Transverse colon (tissue), 4 donors: ENCODE data around the gene DGKE. TPM values are rescaled to one million over a fixed set of nuclear protein-coding genes. Genes with fewer than 3 reads are reported as not detected.
A peak's percentile ranks its signal among the peaks of the same experiment; 100 is the strongest.

ENCODE experiments used
- DNase-seq: peaks from one replicate; pipeline ENCODE4 v3.0.0-alpha.2; 2019
- H3K27ac ChIP-seq, 4 donors: fragments of 200-600 bp; sonication (generic); 2 replicates each; pipeline ENCODE4 v1.5.1; 2016 to 2018; ENCODE audit warnings: inconsistent platforms in 4 of 4
- H3K27me3 ChIP-seq: fragments of 200-600 bp; sonication (generic); 2 replicates; pipeline ENCODE4 v1.5.1; 2017; ENCODE audit warnings: inconsistent platforms
- H3K36me3 ChIP-seq, 4 donors: fragments of 200-600 bp; sonication (generic); 2 replicates each; pipeline ENCODE4 v1.5.1; 2017 to 2019; ENCODE audit warnings: inconsistent platforms in 4 of 4
- H3K4me1 ChIP-seq, 4 donors: fragments of 200-600 bp; sonication (generic); 2 replicates each; pipeline ENCODE4 v1.5.1; 2017 to 2020; ENCODE audit warnings: inconsistent platforms in 4 of 4
- H3K4me3 ChIP-seq, 4 donors: fragments of 200-600 bp; sonication (generic); 1 replicate in 1 of 4; 2 replicates in 3 of 4; pipeline versions ENCODE4 v1.5.1 to v1.6.1; 2017 to 2019; ENCODE audit warnings: inconsistent platforms in 4 of 4
- H3K9me3 ChIP-seq, 2 donors: fragments of 200-600 bp; sonication (generic); 2 replicates each; pipeline ENCODE4 v1.5.1; 2017 to 2019; ENCODE audit warnings: inconsistent platforms in 2 of 2
- EP300 ChIP-seq: sonication (generic); formaldehyde crosslinking; IDR thresholded peaks from one replicate; pipeline ENCODE4 v1.6.1; 2017; ENCODE audit warnings: antibody characterized with exemption, low read depth
- POLR2A ChIP-seq: fragments of 450-650 bp; IDR thresholded peaks from one replicate; pipeline ENCODE4 v1.6.1; 2016; ENCODE audit warnings: antibody characterized with exemption, mild to moderate bottlenecking, moderate library complexity
- POLR2AphosphoS5 ChIP-seq, 3 donors: sonication (generic); formaldehyde crosslinking; IDR thresholded peaks; one replicate each; pipeline ENCODE4 v1.6.1; 2016; ENCODE audit warnings: antibody characterized with exemption in 3 of 3
- WGBS, 2 donors: methylation state at CpG; one replicate each; pipeline ENCODE4 v1.1.5; 2018; ENCODE audit warnings: low coverage in 1 of 2; 5-methylcytosine and 5-hydroxymethylcytosine counted together
- in situ Hi-C, 4 donors: fragments of 200-750 bp; cut with MboI; loops; one replicate each; pipeline versions ENCODE4 v1.15.0 to v1.15.1; 2017; ENCODE audit warnings: low sequenced_read_pairs in 3 of 4, low pct_ligation_motif_present in 1 of 4, low pct_unique_long_range_greater_than_20kb in 1 of 4
- intact Hi-C: fragments of 100-400 bp; cut with DNase I; formaldehyde crosslinking; loops from one replicate; pipeline ENCODE4 v1.15.1; 2023; ENCODE audit warnings: low total_unique reads
- total RNA-seq, 4 donors: library from RNA; depleted of rRNA; stranded (reverse); fragments of >200 nt; gene quantifications; one replicate each; pipeline ENCODE4 v1.1.0, GENCODE V29; 2016
- TF ChIP-seq, protein P1 (sequence below), 5 experiments: fragments of 200-600 bp in 3 of 5; fragments of 450-650 bp in 2 of 5; sonication (generic) in 3 of 5; IDR thresholded peaks; 1 replicate in 2 of 5; 2 replicates in 3 of 5; pipeline ENCODE4 v1.5.1; 2016 to 2017; ENCODE audit warnings: antibody characterized with exemption in 5 of 5, inconsistent platforms in 3 of 5, mild to moderate bottlenecking in 2 of 5, moderate library complexity in 1 of 5

Gene DGKE
- total RNA-seq, 4 donors from 2014 or later = 2.6 to 35.9 (median 11.4) TPM

DNA sequence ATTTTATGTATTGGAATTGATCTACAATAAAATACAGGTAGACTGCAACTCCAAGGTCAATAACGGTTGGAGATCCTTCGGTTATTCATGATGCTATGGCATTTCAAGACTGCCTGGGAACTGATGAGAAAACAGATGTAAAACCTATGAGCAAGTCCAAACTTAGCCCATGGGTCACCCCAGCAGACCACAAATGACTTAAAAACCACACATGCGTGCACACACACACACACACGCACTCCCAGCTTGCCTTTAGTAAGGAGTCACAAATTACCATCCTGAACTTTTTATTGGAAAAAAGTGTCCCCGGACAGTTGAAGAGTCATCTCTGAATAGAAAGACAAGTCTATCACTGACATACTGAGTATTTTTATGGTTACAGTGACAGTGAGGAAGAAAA is 53.2 kb downstream of the DGKE start:
- no peaks in the 10 kb centered on the region for H3K27me3 ChIP-seq
- in situ Hi-C loops = no loop called here
- TF ChIP-seq EP300 = no peak
- TF ChIP-seq, protein P1, sequence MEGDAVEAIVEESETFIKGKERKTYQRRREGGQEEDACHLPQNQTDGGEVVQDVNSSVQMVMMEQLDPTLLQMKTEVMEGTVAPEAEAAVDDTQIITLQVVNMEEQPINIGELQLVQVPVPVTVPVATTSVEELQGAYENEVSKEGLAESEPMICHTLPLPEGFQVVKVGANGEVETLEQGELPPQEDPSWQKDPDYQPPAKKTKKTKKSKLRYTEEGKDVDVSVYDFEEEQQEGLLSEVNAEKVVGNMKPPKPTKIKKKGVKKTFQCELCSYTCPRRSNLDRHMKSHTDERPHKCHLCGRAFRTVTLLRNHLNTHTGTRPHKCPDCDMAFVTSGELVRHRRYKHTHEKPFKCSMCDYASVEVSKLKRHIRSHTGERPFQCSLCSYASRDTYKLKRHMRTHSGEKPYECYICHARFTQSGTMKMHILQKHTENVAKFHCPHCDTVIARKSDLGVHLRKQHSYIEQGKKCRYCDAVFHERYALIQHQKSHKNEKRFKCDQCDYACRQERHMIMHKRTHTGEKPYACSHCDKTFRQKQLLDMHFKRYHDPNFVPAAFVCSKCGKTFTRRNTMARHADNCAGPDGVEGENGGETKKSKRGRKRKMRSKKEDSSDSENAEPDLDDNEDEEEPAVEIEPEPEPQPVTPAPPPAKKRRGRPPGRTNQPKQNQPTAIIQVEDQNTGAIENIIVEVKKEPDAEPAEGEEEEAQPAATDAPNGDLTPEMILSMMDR (IDR thresholded peaks at IDR 0.05) = no peak
- no peak for TF ChIP-seq POLR2AphosphoS5 (IDR thresholded peaks at IDR 0.05)
- no peak for TF ChIP-seq POLR2A
- DNase-seq = no peak
- H3K36me3 ChIP-seq = peaks cover 0 to 26% (median 3%) of the 10 kb centered on the region in 4 donors
- 92 to 100% methylated on average over 5 of the region's 5 CpGs for WGBS, 2 donors
- H3K27ac ChIP-seq = peak overlapping the region; percentile 63 to 86 (median 78)
- H3K9me3 ChIP-seq = no peaks in the 10 kb centered on the region
- intact Hi-C loops = no loop called here
- no peak overlapping the region for H3K4me3 ChIP-seq
- H3K4me1 ChIP-seq = peaks cover 0 to 30% (median 17%) of the 10 kb centered on the region in 4 donors

DNA sequence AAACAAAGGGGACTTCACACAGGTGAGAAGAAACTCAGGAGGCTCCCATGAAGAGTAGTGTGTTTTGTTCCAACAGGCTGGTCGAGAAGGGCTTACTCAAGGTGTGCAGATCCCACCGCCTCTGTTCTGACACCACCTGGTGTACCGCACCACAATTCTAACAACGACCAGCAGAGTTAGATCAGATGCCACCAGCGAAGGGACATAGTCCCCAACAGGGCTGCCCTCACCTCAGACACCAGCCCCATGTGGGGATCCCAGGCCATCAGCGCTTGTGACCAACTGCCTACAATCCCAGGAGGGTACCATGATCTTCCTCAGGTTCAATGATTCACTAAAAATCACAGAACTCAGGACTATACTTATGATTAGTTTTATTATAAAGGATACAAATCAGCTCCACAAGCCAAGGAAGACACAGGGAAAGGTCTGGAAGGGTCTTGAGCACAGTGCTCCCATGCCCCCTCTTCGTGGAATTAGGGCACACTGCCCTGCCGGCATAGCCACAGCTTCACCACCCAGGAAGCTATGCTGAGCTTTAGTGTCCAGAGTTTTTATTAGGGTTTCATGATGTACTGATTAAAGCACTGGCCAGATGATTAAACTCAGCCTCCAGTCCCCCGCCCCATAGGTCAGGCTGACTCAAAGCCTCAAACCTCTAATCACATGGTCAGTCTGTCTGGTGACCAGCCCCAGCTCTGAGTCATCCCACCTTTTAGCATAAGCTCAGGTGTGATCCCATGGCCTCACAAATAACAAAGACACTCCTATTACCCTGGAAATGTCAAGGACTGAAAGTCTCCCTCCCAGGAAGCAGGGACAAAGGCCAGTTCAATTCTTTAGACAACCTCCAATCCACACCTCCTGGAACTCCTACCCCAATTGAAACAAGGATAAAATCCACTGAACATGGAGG is 53.9 kb downstream of the DGKE start:
- H3K36me3 ChIP-seq = peaks cover 0 to 29% (median 3%) of the 10 kb centered on the region in 4 donors
- peak; percentile 52 for DNase-seq
- TF ChIP-seq EP300 = no peak
- no peak for TF ChIP-seq POLR2AphosphoS5 (IDR thresholded peaks at IDR 0.05)
- TF ChIP-seq POLR2A = no peak
- TF ChIP-seq, protein P1 (IDR thresholded peaks at IDR 0.05) = no peak
- in situ Hi-C loops = no loop called here
- WGBS, 2 donors = 94% methylated on average over 9 of the region's 9 CpGs; no CpG with 5 or more reads in 1 of the 2 donors
- peak overlapping the region; percentile 63 to 86 (median 78) for H3K27ac ChIP-seq
- H3K4me3 ChIP-seq = no peak overlapping the region
- H3K4me1 ChIP-seq = peaks cover 0 to 30% (median 17%) of the 10 kb centered on the region in 4 donors
- H3K9me3 ChIP-seq = no peaks in the 10 kb centered on the region
- intact Hi-C loops = no loop called here
- no peaks in the 10 kb centered on the region for H3K27me3 ChIP-seq

DNA sequence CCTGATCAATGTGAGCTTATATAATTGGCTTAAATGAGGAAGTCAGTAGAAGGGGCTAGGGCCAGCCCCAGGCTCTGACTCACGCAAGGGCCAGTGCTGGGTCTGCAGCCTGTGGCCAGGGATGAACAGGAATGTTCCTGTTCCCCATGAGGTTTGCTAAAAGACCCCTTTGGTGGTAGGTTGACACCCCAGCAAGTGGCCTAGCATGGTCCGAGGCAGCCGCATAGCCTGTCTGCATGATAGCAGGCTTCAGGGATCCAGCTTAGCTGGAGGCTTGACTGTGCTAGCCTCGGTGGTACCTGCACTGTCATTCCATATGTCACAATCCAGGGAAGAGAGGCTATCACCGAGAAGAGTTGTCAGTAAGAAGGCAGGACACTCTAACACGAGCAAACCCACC is 56.4 kb downstream of the DGKE start:
- peaks cover 0 to 55% (median 15%) of the 10 kb centered on the region in 4 donors for H3K36me3 ChIP-seq
- no peak for TF ChIP-seq EP300
- TF ChIP-seq POLR2A = no peak
- TF ChIP-seq POLR2AphosphoS5 (IDR thresholded peaks at IDR 0.05) = no peak
- TF ChIP-seq, protein P1 (IDR thresholded peaks at IDR 0.05) = no peak
- no peaks in the 10 kb centered on the region for H3K9me3 ChIP-seq
- no peak for DNase-seq
- H3K4me3 ChIP-seq = no peak overlapping the region
- intact Hi-C loops = loop anchor here (5.0 kb wide), 1 partner anchor 52 kb away; no protein-coding TSS in a partner anchor
- no peaks in the 10 kb centered on the region for H3K27me3 ChIP-seq
- peaks cover 0 to 17% (median 11%) of the 10 kb centered on the region in 4 donors for H3K4me1 ChIP-seq
- in situ Hi-C loops = no loop called here
- no peak overlapping the region for H3K27ac ChIP-seq
- 99% methylated on average over 6 of the region's 6 CpGs; no CpG with 5 or more reads in 1 of the 2 donors for WGBS, 2 donors

DNA sequence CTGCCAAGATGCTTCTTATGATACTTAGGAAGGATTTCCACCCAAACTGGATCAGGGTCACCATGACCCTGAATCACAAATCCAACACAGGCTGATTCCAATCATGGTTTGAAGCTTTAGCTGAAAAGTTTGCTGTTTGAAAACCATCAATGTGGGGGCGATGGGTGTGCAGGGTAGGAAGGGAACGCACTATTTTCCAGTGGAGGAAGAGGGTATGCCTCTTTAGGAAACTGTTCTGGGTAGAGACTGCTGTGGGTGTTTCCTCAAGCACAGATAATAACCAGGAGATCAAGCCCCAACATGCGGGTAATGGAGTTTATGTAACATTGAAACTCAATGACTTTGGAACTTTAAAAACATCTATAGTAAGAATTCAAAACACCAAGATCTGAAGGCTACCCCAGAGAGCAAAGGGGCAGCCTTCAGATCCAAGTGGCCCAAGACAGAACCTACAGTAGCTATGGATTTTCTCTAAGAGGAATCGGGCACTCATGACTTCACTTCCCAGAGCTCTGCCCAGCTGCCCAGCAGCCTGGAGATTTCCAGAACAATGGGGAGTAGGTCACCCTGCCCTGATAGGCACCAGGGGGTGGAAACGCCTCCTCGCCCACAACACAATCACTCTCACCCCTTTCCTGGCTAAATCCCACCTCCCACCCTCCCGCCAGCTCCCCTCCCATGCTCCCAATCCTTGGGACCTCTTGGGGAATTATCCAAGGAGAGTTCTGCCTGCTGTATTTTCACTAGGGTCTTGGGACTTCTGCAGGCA is 57.1 kb downstream of the DGKE start:
- Histone ChIP-seq H3K9me3 (no peaks in the 10 kb centered on the region), H3K36me3 (peaks cover 0 to 58% (median 19%) of the 10 kb centered on the region in 4 donors), H3K27me3 (no peaks in the 10 kb centered on the region), H3K27ac (no peak overlapping the region), H3K4me1 (peaks cover 0 to 10% (median 6%) of the 10 kb centered on the region in 4 donors), H3K4me3 (no peak overlapping the region)
- in situ Hi-C loops = no loop called here
- intact Hi-C loops = loop anchor here (5.0 kb wide), 1 partner anchor 51 kb away; no protein-coding TSS in a partner anchor
- 95 to 100% methylated on average over 2 to 7 of the region's 7 CpGs for WGBS, 2 donors
- TF ChIP-seq, protein P1 (IDR thresholded peaks at IDR 0.05) = no peak
- TF ChIP-seq POLR2AphosphoS5 (IDR thresholded peaks at IDR 0.05) = no peak
- TF ChIP-seq POLR2A = no peak
- TF ChIP-seq EP300 = no peak
- no peak for DNase-seq
